Measurements from ENCODE around the gene ATF6. TPM values are rescaled to one million over a fixed set of nuclear protein-coding genes. Genes with fewer than 3 reads are reported as not detected.

ATF6 gene
- total and polyA plus RNA-seq, 2 donors (not counting 3 experiments of a cell fraction or from before 2014, with no cell fraction given), result 24.9 to 40.3 TPM

DNA sequence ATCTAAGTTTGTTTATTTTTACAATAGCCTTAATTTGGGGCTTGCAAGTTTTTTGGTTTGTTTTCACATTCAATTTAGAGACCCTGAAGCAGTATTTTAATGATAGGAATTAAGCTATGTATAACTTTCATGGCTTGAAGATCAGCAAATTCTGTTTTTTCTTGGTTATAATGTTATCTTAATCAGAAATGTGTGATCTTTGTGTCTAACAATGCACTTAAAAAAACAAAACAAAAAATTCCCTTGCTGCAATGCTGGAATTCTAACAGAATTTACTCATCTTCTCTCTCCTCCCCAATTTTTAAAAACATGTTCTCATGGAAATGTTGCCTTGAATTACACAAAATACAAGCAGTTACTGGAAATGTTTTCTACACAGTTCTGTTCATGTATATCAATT is 144.5 kb downstream of the ATF6 start:
- BruUV-seq (replicated peaks), result no TSS peak
- dilution Hi-C loops (cut with MboI; ENCODE audit: extremely low pct_ligation_motif_present, low sequenced_read_pairs), result no loop called here
- Histone ChIP-seq H3K9me3 (replicated peaks; ENCODE audit: control insufficient read depth, insufficient read depth, low read length) (no peaks in the 10 kb centered on the region), H3K9ac (replicated peaks; ENCODE audit: extremely low read depth, insufficient read depth, low read length) (no peak overlapping the region), H2AFZ (ENCODE audit: low read depth, low read length) (no peak overlapping the region), H3K36me3 (ENCODE audit: control insufficient read depth in 2 of 2, extremely low read depth in 1 of 2, insufficient read depth in 2 of 2, low read length in 2 of 2) (peaks cover 4 to 6% of the 10 kb centered on the region in 2 experiments), H3K27ac (ENCODE audit: insufficient read depth, low read depth, low read length) (peak overlapping the region; percentile 50), H3K4me3 (replicated peaks in 1 of 3; ENCODE audit: insufficient read depth in 1 of 3, low read depth in 1 of 3, low read length in 3 of 3) (no peak overlapping the region), H4K20me1 (replicated peaks; ENCODE audit: control insufficient read depth, extremely low read depth, insufficient read depth, low read length) (no peaks in the 10 kb centered on the region), H3K79me2 (ENCODE audit: control insufficient read depth, insufficient read depth, low read length) (no peaks in the 10 kb centered on the region), H3K9me1 (replicated peaks; ENCODE audit: control insufficient read depth, extremely low read depth, insufficient read depth, low read length) (no peaks in the 10 kb centered on the region), H3K4me1 (ENCODE audit: control insufficient read depth, extremely low read depth, insufficient read depth, low read length) (peaks cover 18% of the 10 kb centered on the region), H3K27me3 (ENCODE audit: control insufficient read depth in 2 of 2, insufficient read depth in 2 of 2, low read length in 2 of 2) (no peaks in the 10 kb centered on the region), H3K4me2 (ENCODE audit: insufficient read depth, low read length) (peak overlapping the region; percentile 58)
- DNase-seq (ENCODE audit: low read depth, low spot score) (peak; percentile 42), FAIRE-seq (no peak)
- TF ChIP-seq JUN (IDR thresholded peaks at IDR 0.05; ENCODE audit: borderline replicate concordance, insufficient read depth, insufficient read length, low read depth) (no peak), POLR2AphosphoS5 (IDR thresholded peaks at IDR 0.05; ENCODE audit: insufficient read depth, low read depth, low read length) (no peak), POLR2A (IDR thresholded peaks at IDR 0.05; ENCODE audit: low read depth, low read length) (no peak), EZH2 (IDR thresholded peaks at IDR 0.05; ENCODE audit: borderline replicate concordance, low read depth, low read length, severe bottlenecking) (no peak), GATA2 (IDR thresholded peaks at IDR 0.05; ENCODE audit: insufficient read depth, insufficient read length, low read depth, low read length) (no peak), FOS (IDR thresholded peaks at IDR 0.05; ENCODE audit: borderline replicate concordance, insufficient read depth, low read length) (no peak), MYC (IDR thresholded peaks at IDR 0.05; ENCODE audit: low read depth, low read length) (no peak), CTCF (IDR thresholded peaks at IDR 0.05; ENCODE audit: extremely low read depth in 1 of 2, insufficient read depth in 1 of 2, low read depth in 1 of 2, low read length in 2 of 2) (no peak)
- TF ChIP-seq, protein P1, sequence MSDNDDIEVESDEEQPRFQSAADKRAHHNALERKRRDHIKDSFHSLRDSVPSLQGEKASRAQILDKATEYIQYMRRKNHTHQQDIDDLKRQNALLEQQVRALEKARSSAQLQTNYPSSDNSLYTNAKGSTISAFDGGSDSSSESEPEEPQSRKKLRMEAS (IDR thresholded peaks at IDR 0.05; ENCODE audit: insufficient read depth, insufficient read length), result no peak
- POLR2A ChIA-PET, result no interaction called here
- intact Hi-C loops (cut with micrococcal nuclease), result loop anchor here (2.0 kb wide), 1 partner anchor 118 kb away; no protein-coding TSS in a partner anchor
- CTCF ChIA-PET, result interaction anchor here (1.3 to 1.5 kb wide), 2 partner anchors 11 to 126 kb away, joined by 4 to 9 read pairs; no protein-coding TSS in a partner anchor

Measured in endothelial cell of umbilical vein (primary cell).